Duodenal mucosa (tissue), 2 donors: ENCODE measurements around the gene USP35.
"Not testable (repeated sequence)": the region's sequence is repeated elsewhere in the genome, so short reads cannot be mapped to it uniquely, and the experiment has no call there.

Experiments used
- H3K27ac ChIP-seq: one replicate; pipeline ENCODE4 v1.7.0; 2013; ENCODE audit warnings: low read depth, low read length
- H3K27me3 ChIP-seq, 2 donors: one replicate each; pipeline ENCODE4 v1.7.0; 2013; ENCODE audit warnings: low read length in 2 of 2, control low read depth in 1 of 2; ENCODE audit not compliant: insufficient read depth in 2 of 2, control insufficient read depth in 1 of 2
- H3K36me3 ChIP-seq, 2 donors: one replicate each; pipeline ENCODE4 v1.7.0; 2013; ENCODE audit warnings: low read length in 2 of 2, control low read depth in 1 of 2; ENCODE audit not compliant: insufficient read depth in 2 of 2, control insufficient read depth in 1 of 2
- H3K4me1 ChIP-seq, 2 donors: one replicate each; pipeline ENCODE4 v1.7.0; 2013; ENCODE audit warnings: low read length in 2 of 2, control low read depth in 1 of 2; ENCODE audit not compliant: insufficient read depth in 2 of 2, control insufficient read depth in 1 of 2
- H3K4me3 ChIP-seq, 2 donors: one replicate each; pipeline ENCODE4 v1.7.0; 2013; ENCODE audit warnings: low read length in 2 of 2, low read depth in 1 of 2
- H3K9ac ChIP-seq, 2 donors: one replicate each; pipeline ENCODE4 v1.7.0; 2013; ENCODE audit warnings: low read length in 2 of 2, low read depth in 1 of 2
- H3K9me3 ChIP-seq, 2 donors: one replicate each; pipeline ENCODE4 v1.7.0; 2013; ENCODE audit warnings: low read length in 2 of 2, control low read depth in 1 of 2; ENCODE audit not compliant: control insufficient read depth in 1 of 2

The USP35 gene

GRCh38 chr11:78231962-78232501, 43.3 kb downstream of the USP35 start:
- H3K9ac ChIP-seq, result no peak overlapping the region
- H3K27me3 ChIP-seq, result no peaks in the 10 kb centered on the region
- H3K9me3 ChIP-seq, result no peaks in the 10 kb centered on the region
- no peak overlapping the region for H3K4me3 ChIP-seq
- peaks cover 8 to 18% of the 10 kb centered on the region in 2 donors for H3K4me1 ChIP-seq
- H3K27ac ChIP-seq, result no peak overlapping the region
- H3K36me3 ChIP-seq, result no peaks in the 10 kb centered on the region

- not testable (repeated sequence) for H3K9ac ChIP-seq, H3K36me3 ChIP-seq, H3K27me3 ChIP-seq, H3K27ac ChIP-seq, H3K4me3 ChIP-seq, H3K9me3 ChIP-seq
- peaks cover 8 to 16% of the 10 kb centered on the region in 2 donors for H3K4me1 ChIP-seq
Observed at GRCh38 chr11:78233046-78233445, 44.3 kb downstream of the USP35 start.

- Histone ChIP-seq H3K4me3 (no peak overlapping the region), H3K4me1 (peaks cover 8 to 16% of the 10 kb centered on the region in 2 donors), H3K27ac (no peak overlapping the region), H3K27me3 (no peaks in the 10 kb centered on the region), H3K9ac (no peak overlapping the region), H3K9me3 (no peaks in the 10 kb centered on the region), H3K36me3 (no peaks in the 10 kb centered on the region)
Observed at GRCh38 chr11:78234006-78234405, 45.3 kb downstream of the USP35 start.

GRCh38 chr11:78237293-78238046, 48.8 kb downstream of the USP35 start:
- Histone ChIP-seq H3K9ac (no peak overlapping the region), H3K27me3 (no peaks in the 10 kb centered on the region), H3K4me3 (no peak overlapping the region), H3K9me3 (no peaks in the 10 kb centered on the region), H3K27ac (no peak overlapping the region), H3K36me3 (peaks cover 3% of the 10 kb centered on the region in 2 donors), H3K4me1 (no peaks in the 10 kb centered on the region)

- H3K9ac ChIP-seq, result no peak overlapping the region
- no peaks in the 10 kb centered on the region for H3K27me3 ChIP-seq
- H3K9me3 ChIP-seq, result no peaks in the 10 kb centered on the region
- H3K36me3 ChIP-seq, result peaks cover 3% of the 10 kb centered on the region in 2 donors
- H3K4me3 ChIP-seq, result no peak overlapping the region
- H3K4me1 ChIP-seq, result no peaks in the 10 kb centered on the region
- H3K27ac ChIP-seq, result no peak overlapping the region
Observed at GRCh38 chr11:78239781-78240180, 51.1 kb downstream of the USP35 start.

- Histone ChIP-seq H3K27ac (no peak overlapping the region), H3K36me3 (peaks cover 3% of the 10 kb centered on the region in 2 donors), H3K4me3 (no peak overlapping the region)
Observed at GRCh38 chr11:78241475-78241874, 52.8 kb downstream of the USP35 start.

GRCh38 chr11:78244080-78244479, 55.4 kb downstream of the USP35 start:
- Histone ChIP-seq H3K4me1 (no peaks in the 10 kb centered on the region), H3K4me3 (no peak overlapping the region), H3K9ac (no peak overlapping the region), H3K36me3 (peaks cover 7 to 18% of the 10 kb centered on the region in 2 donors), H3K27ac (no peak overlapping the region), H3K27me3 (no peaks in the 10 kb centered on the region), H3K9me3 (no peaks in the 10 kb centered on the region)

More at GRCh38 chr11:78241475-78241874, 52.8 kb downstream of the USP35 start:
- no peak overlapping the region for H3K9ac ChIP-seq
- no peaks in the 10 kb centered on the region for H3K27me3 ChIP-seq
- no peaks in the 10 kb centered on the region for H3K4me1 ChIP-seq
- H3K9me3 ChIP-seq, result no peaks in the 10 kb centered on the region

- H3K9ac ChIP-seq, result no peak overlapping the region
- peaks cover 9 to 21% of the 10 kb centered on the region in 2 donors for H3K36me3 ChIP-seq
- H3K4me1 ChIP-seq, result no peaks in the 10 kb centered on the region
- no peak overlapping the region for H3K4me3 ChIP-seq
- no peaks in the 10 kb centered on the region for H3K9me3 ChIP-seq
- H3K27me3 ChIP-seq, result no peaks in the 10 kb centered on the region
- H3K27ac ChIP-seq, result no peak overlapping the region
Observed at GRCh38 chr11:78244546-78245255, 56.0 kb downstream of the USP35 start.

- no peaks in the 10 kb centered on the region for H3K9me3 ChIP-seq
- H3K9ac ChIP-seq, result no peak overlapping the region
- peaks cover 9 to 26% of the 10 kb centered on the region in 2 donors for H3K36me3 ChIP-seq
- H3K4me3 ChIP-seq, result no peak overlapping the region
- no peak overlapping the region for H3K27ac ChIP-seq
- no peaks in the 10 kb centered on the region for H3K27me3 ChIP-seq
- H3K4me1 ChIP-seq, result peaks cover 7% of the 10 kb centered on the region in 2 donors
Observed at GRCh38 chr11:78248191-78248590, 59.5 kb downstream of the USP35 start.

- no peak overlapping the region for H3K9ac ChIP-seq
- H3K27ac ChIP-seq, result no peak overlapping the region
- no peaks in the 10 kb centered on the region for H3K27me3 ChIP-seq
- H3K9me3 ChIP-seq, result no peaks in the 10 kb centered on the region
- no peak overlapping the region for H3K4me3 ChIP-seq
- peaks cover 7% of the 10 kb centered on the region in 2 donors for H3K4me1 ChIP-seq
- H3K36me3 ChIP-seq, result peaks cover 9 to 26% of the 10 kb centered on the region in 2 donors
Observed at GRCh38 chr11:78248903-78249302, 60.2 kb downstream of the USP35 start.
